Inferior parietal cortex (tissue), 1 donor: ENCODE results near the gene ZNF641.
"Not testable (repeated sequence)": the region's sequence is repeated elsewhere in the genome, so short reads cannot be mapped to it uniquely, and the experiment has no call there.

ENCODE experiments used
- DNase-seq: peaks from one replicate; pipeline ENCODE4 v3.0.0-alpha.2; 2016; ENCODE audit errors: extremely low spot score

The ZNF641 gene

DNA sequence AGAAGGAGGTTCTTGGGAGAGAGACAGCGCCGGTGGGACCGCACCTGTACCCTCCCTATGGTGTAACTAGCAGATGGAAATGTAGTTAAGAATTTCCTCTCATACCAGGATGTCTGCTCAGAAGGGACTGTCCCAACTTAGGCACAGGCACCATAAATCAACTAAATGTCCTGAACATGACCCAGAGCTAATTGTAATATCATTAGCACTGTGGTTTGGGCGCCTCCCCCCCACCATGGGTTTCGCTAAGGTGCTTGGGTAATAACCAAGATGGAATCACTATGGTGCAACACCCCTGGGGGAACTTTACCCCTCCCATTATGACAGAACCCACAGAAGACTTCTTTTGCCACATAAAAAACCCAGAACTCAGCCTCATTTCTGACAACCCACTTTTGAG is 15.9 kb downstream of the ZNF641 start:
- DNase-seq = no peak

DNA sequence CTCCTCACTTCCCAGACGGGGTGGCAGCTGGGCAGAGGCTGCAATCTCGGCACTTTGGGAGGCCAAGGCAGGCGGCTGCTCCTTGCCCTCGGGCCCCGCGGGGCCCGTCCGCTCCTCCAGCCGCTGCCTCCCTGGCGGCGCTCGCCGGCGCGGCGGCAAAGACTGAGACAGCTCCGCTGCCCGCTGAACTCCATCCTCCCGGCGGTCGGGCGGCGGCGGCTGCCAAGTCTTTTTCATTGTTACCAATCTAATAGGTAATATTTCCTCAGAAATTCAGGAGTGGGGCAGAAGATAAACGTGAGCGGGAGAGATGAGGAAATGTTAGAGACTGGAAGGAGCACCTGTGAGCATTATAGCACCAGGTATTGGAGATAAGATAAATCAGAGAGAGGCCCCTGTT is 17.0 kb downstream of the ZNF641 start:
- DNase-seq = not testable (repeated sequence)

DNA sequence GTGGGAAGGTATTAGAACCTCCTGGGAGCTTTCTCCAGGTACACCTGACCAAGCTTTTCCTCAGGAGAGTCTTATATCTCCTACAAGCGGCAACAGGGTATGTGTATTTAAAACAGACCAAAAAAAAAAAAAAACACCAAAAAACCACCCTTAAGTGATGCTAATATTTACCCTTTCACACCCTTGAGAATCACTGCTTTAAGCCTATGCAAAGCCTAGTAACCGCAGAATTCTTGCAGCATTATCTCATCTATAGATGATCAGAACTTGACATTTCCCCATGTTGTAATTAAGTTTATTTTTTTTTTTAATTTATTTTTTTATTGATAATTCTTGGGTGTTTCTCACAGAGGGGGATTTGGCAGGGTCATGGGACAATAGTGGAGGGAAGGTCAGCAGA is 19.3 kb downstream of the ZNF641 start:
- no peak for DNase-seq

DNA sequence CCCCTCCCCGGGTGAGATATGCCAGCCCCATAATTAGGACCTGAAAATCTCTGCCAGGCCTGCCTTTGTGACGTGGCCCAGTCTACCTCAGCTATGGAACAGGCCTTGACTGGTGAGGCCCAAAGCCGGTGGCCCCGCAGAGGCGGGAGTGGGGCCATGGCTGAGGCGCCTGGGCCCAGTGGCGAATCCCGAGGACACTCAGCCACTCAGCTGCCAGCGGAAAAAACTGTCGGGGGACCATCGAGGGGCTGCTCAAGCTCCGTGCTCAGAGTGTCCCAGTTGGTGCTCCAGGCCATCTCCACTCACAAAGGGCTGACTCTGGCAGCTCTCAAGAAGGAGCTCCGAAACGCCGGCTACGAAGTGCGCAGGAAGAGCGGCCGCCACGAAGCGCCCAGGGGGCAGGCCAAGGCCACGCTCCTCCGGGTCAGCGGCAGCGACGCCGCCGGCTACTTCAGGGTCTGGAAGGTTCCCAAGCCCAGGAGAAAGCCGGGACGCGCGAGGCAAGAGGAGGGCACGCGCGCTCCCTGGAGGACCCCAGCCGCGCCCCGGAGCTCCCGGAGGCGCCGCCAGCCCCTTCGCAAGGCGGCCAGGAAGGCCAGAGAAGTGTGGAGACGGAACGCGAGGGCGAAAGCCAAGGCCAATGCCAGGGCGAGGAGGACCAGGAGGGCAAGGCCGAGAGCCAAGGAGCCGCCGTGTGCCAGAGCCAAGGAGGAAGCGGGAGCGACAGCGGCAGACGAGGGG is 21.4 kb downstream of the ZNF641 start:
- no peak for DNase-seq

DNA sequence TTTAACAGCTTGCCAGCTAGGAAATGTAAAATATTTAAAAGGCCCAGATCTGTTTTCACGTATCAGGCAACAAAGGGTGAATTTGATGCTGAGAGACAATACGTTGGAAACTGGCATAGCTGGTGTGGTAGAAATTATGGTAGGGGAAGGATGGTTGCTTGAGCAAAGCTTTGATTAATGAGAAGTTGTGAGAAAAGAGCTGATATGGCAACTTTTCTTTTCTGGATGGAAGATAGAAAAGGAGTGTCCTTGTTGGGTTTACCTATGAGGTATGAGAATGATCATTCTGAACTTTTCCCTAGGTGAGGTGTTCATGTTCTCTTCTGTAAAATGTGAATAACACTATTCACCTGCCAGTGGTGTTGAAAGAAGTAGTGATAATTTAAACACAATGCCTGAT is 34.2 kb downstream of the ZNF641 start:
- DNase-seq = no peak

DNA sequence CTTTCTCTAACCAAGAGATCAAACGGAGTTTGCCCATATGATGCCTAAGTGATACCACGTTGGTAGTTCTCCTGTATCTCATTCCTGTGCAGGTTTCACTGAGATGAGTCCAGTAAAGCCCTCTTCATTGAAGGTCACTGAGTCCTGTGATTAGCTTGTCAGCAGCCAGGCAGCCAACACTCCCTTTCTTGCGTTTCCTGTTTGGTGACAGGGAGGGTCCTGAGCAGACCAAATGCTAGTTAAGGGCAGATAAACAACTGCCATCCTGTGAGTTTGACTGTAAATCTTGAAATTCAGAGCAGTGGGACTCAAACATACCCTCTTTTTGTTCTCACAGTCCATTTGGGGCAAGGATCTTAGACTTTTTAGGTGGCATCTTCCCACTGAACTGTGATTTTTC is 39.4 kb downstream of the ZNF641 start:
- DNase-seq = no peak

DNA sequence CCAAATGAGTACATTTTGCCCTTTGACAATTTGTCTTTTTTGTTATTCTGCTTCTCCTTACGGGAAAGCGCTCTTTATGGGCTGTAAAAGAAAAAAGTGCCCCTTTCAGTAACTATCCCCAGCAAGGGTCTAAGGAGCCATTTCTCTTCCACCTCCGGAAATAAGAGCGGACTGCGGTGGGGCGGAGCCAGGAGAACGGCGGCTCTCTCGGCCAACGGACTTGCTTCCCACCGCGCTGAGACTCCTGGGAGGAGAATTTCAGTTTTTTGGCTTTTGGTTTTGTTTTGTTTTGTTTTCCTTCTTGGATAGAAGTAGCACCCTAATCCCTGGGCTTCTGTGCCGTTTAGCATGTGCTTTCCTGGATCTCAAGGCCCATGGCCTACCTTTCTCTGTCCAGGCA is 43.5 kb downstream of the ZNF641 start:
- no peak for DNase-seq

DNA sequence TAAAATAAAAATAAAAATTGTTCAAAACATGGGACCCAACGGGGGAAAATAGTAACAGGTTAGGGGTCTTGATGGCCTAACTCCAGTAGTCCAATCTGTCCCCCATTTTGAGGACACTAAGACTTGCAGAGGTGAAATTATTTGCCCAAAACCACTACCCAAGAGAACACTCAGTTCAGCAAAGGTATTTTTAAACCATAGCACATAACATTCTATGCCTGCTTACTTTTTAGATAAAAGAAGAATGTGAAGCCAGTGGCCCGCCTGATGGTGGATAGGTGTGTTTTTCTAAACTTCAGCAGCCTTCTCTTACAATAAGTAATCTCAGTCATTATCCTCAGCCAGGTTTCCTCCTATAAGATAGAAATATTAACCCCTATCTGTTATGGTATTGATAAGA is 45.5 kb downstream of the ZNF641 start:
- DNase-seq = no peak

DNA sequence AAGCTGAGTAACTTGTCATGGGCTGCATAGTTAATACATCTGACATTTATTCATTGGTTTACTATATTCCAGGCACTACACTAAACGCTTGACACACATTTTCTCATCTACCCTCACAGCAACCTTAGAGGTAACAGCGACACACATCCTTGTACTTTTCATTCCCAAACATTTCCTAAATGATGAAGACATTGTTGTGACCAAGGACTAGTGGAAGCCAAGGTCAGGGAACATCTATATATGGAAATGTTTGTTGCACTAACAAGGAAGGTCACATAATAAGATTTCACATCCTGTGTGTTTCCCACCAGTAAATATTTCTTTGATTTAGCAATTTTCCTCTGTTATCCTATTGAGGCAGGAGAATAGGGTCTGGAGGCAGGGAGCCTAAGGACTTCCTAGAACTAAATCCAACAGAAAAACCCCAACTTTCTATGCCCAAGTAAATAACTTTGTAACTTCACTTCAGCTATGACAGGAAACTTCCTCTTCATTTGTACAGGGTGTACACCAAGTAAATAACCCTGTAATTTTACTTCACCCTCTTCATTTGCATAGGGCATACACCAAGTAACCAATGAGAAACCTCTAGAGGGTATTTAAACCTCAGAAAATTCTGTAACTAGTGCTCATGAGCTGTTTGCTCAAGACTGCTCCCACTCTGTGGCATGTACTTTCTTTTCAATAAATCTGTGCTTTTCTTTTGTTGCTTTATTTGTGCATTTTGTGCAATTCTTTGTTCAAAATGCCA is 48.4 kb downstream of the ZNF641 start:
- no peak for DNase-seq

DNA sequence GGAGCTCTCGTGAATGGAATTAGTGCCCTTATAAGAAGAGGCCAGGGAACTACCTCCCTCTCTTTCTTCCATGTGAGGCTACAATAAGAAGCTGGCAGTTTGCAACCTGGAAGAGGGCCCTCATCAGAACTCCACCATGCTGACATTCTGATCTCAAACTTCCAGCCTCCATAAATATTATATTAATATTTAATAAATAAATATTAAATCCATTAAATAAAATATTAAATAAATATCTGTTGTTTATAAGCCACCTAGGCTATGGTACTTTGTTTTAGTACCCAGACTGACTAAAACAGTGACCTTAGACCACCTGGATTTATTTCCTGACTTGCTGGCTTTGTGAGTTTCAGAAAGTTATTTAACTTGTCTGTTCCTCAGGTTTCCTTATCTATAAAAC is 49.9 kb downstream of the ZNF641 start:
- no peak for DNase-seq

DNA sequence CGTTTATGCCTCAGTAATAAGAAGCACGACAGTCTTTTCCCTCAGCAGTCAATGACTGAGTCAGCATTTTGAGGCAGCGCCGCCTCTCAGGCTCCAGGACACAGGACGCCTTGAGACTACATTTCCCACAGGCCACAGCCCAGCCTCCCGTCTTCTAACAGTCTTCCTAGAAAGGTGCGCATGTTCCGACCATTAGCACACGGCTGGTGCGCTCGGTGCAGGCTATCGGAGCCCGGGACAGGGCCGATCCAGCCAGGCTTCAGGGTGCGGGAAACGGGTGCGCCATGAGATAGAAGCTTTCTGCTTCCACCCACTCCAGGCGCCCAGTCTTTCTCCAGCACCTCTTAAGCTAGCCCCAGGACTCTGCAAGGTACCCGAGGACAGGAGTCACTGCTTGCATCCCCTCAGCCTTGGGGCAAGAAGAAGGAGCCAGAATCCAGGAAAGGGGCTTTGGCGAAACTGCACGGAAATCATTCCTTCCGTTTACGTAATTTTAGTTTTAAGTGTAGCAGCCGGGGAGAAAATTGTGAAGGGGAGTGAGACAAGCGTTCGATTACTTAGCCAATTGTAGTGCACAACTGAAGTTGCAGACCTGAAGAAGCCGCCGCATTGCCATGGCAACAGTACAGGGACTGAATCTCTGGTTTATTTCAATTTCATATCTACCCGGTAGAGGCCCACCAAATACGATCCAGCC is 54.0 kb downstream of the ZNF641 start:
- DNase-seq = peak; percentile 83

DNA sequence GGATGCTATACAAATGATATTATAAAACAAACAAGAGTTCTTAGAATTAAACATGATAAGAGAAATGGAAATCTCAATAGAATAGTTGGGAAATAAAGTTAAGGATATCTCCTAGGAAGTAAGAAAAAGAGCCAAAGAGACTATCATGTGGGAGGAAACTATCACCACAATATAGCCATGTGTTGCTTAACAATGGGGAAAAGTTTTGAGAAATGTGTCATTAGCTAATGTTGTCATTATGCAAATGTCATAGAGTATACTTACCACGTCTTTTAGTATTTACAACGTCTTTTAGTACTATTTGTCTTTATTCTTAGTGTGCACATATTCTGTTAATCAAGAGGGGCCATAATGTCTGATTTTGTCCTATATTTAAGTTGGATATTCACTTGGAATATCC is 58.7 kb downstream of the ZNF641 start:
- DNase-seq = no peak

DNA sequence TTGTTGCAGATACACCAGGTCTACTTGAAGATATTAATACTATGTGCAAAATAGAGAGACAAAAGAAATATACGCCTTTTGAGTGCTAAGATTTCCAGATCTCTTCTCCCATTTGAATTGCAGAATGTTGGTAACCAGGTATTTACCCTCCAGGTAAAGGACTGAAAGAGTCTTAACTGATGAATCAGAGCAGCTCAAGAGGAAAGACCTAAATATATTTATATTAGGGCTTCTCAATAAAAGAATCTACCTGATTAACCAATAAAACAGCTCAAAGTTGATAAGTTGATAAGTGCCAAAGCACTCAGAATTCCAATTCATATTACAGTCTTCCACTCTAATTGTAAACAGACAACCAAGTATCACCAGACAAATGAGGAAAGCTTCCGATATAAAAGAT is 59.2 kb downstream of the ZNF641 start:
- no peak for DNase-seq

DNA sequence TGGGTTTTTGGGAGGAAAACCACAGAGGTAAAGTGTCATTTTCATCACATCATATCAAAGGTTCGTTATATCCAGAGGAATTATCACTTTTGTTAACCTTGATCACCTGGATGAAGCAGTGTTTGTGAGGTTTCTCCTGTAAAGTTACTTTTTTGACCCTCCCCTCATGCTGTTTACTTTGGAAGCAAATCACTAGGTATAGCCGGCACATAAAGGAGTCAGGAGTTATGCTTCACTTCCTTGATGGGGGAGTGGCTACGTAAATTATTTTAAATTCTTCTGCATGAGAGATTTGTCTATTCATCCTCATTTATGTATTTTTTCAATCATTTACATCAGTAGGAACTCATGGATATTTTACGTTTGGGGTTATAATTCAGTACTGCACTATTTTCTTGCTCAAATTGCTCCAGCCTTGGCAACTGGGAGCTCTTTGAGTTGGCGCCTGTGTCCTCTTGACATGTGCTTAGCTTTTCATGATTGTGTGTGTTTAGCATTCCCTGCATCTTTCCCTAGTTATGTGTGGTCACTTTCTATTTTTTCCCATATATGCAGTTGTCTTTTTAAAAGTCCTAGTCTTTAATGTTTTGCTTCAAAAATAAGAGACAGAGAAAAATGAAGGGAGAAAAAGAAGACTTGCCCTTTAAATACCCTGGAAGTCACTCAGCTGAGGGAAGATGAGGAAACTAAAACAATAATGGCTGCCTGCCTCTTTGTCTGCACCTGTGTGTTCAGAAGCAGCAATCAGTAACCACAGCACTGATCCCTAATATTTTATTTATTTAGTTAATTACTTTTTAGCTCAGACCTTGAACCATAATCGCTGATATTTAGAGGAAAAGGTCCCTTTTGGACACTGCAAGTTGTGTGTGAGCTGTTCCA is 62.1 kb downstream of the ZNF641 start:
- no peak for DNase-seq
